ENCODE data around the gene CTTNBP2.

The CTTNBP2 gene

DNA sequence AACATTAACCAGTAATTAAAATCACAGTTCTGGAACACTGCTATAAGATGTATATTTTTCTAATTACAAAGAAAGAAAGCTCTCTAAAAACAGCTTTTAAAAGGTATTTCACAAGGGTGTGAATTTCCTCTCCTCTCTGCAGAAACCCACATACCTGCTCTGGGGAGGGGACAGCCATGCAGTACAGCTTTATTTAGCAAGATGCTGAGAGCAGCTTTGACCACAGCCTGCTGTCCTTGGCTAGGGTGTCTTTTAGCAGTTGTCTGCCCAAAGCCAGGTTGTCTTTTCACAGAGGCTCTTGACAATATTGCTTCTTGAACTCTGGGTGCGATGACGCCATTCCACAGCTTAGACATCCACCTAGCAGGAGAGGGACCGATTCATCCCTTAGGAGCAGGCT lies 148.3 kb downstream of the CTTNBP2 start:
- no peak overlapping the region for H3K4ac ChIP-seq (ENCODE audit: low read depth in 1 of 2, low read length in 2 of 2)

DNA sequence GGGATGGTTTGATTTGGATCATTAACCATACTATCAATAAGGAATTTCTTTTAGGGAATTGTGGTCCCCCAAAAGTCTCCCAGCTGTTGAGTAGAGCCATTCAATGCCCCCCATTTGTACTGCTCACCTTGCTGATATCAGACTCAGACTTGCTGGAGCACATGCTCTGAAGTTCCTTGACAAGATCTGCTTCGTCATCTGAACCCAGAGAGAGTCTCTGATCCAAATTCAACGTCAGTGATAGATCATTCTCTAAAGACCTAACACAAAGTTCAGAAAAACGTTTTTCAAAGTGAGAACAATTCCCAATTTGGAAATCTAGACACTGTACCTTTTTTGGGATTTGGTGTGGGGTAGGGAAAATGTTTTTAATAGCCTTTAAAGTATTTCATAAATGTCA lies 153.9 kb downstream of the CTTNBP2 start:
- Histone ChIP-seq H3K14ac (ENCODE audit: low read length in 2 of 2) (no peak overlapping the region), H3K23ac (ENCODE audit: low read length in 2 of 2) (no peak overlapping the region), H3K27ac (ENCODE audit: low read length, poor library complexity, severe bottlenecking) (no peak overlapping the region), H3K4me3 (ENCODE audit: insufficient read depth in 1 of 2, low read depth in 1 of 2, low read length in 2 of 2) (no peak overlapping the region), H3K79me1 (replicated peaks; ENCODE audit: low read length, poor library complexity, severe bottlenecking) (no peaks in the 10 kb centered on the region), H2AK5ac (ENCODE audit: low read length, severe bottlenecking) (no peak overlapping the region), H3K4ac (ENCODE audit: low read depth in 1 of 2, low read length in 2 of 2) (no peak overlapping the region), H3K4me1 (ENCODE audit: control insufficient read depth, insufficient read depth, low read depth, low read length) (peaks cover 4% of the 10 kb centered on the region), H2AFZ (ENCODE audit: low read depth, low read length) (no peak overlapping the region), H2BK120ac (ENCODE audit: low read depth, low read length) (no peak overlapping the region), H3K18ac (ENCODE audit: low read depth in 1 of 2, low read length in 2 of 2) (no peak overlapping the region), H4K91ac (ENCODE audit: low read length) (no peak overlapping the region), H2BK15ac (ENCODE audit: low read depth, poor library complexity, severe bottlenecking) (no peak overlapping the region), H3K36me3 (ENCODE audit: control insufficient read depth in 1 of 2, insufficient read depth in 2 of 2, low read depth in 1 of 2, low read length in 2 of 2) (peaks cover 0 to 3% of the 10 kb centered on the region in 2 experiments), H2BK12ac (ENCODE audit: low read length in 2 of 2) (no peak overlapping the region), H4K8ac (ENCODE audit: low read length) (no peak overlapping the region), H3K9ac (ENCODE audit: low read length) (no peak overlapping the region), H2BK5ac (ENCODE audit: low read depth, low read length, poor library complexity, severe bottlenecking) (no peak overlapping the region), H3K27me3 (ENCODE audit: control insufficient read depth in 1 of 2, insufficient read depth in 1 of 2, low read length in 2 of 2) (no peaks in the 10 kb centered on the region), H3K9me3 (ENCODE audit: control insufficient read depth, low read length) (no peaks in the 10 kb centered on the region), H3K4me2 (ENCODE audit: low read length, poor library complexity, severe bottlenecking) (no peak overlapping the region)
- WGBS = 100% methylated on average over 1 of the region's 3 CpGs
- no peak for DNase-seq

More for the DNA sequence above, 148.3 kb downstream of the CTTNBP2 start:
- Histone ChIP-seq H3K27me3 (ENCODE audit: control insufficient read depth in 1 of 2, insufficient read depth in 1 of 2, low read length in 2 of 2) (no peaks in the 10 kb centered on the region), H2BK15ac (ENCODE audit: low read depth, poor library complexity, severe bottlenecking) (no peak overlapping the region), H3K23ac (ENCODE audit: low read length in 2 of 2) (no peak overlapping the region), H3K4me1 (ENCODE audit: control insufficient read depth, insufficient read depth, low read depth, low read length) (peaks cover 3% of the 10 kb centered on the region), H3K4me2 (ENCODE audit: low read length, poor library complexity, severe bottlenecking) (no peak overlapping the region), H4K8ac (ENCODE audit: low read length) (no peak overlapping the region), H3K79me1 (replicated peaks; ENCODE audit: low read length, poor library complexity, severe bottlenecking) (no peaks in the 10 kb centered on the region), H3K9ac (ENCODE audit: low read length) (no peak overlapping the region), H2BK5ac (ENCODE audit: low read depth, low read length, poor library complexity, severe bottlenecking) (no peak overlapping the region), H2BK120ac (ENCODE audit: low read depth, low read length) (no peak overlapping the region), H3K4me3 (ENCODE audit: insufficient read depth in 1 of 2, low read depth in 1 of 2, low read length in 2 of 2) (no peak overlapping the region), H3K14ac (ENCODE audit: low read length in 2 of 2) (no peak overlapping the region), H3K27ac (ENCODE audit: low read length, poor library complexity, severe bottlenecking) (no peak overlapping the region), H2BK12ac (ENCODE audit: low read length in 2 of 2) (no peak overlapping the region), H2AFZ (ENCODE audit: low read depth, low read length) (no peak overlapping the region), H4K91ac (ENCODE audit: low read length) (no peak overlapping the region), H2AK5ac (ENCODE audit: low read length, severe bottlenecking) (no peak overlapping the region), H3K9me3 (ENCODE audit: control insufficient read depth, low read length) (no peaks in the 10 kb centered on the region), H3K36me3 (ENCODE audit: control insufficient read depth in 1 of 2, insufficient read depth in 2 of 2, low read depth in 1 of 2, low read length in 2 of 2) (peaks cover 4 to 13% of the 10 kb centered on the region in 2 experiments), H3K18ac (ENCODE audit: low read depth in 1 of 2, low read length in 2 of 2) (no peak overlapping the region)
- 100% methylated on average over 2 of the region's 3 CpGs for WGBS
- DNase-seq = no peak

DNA sequence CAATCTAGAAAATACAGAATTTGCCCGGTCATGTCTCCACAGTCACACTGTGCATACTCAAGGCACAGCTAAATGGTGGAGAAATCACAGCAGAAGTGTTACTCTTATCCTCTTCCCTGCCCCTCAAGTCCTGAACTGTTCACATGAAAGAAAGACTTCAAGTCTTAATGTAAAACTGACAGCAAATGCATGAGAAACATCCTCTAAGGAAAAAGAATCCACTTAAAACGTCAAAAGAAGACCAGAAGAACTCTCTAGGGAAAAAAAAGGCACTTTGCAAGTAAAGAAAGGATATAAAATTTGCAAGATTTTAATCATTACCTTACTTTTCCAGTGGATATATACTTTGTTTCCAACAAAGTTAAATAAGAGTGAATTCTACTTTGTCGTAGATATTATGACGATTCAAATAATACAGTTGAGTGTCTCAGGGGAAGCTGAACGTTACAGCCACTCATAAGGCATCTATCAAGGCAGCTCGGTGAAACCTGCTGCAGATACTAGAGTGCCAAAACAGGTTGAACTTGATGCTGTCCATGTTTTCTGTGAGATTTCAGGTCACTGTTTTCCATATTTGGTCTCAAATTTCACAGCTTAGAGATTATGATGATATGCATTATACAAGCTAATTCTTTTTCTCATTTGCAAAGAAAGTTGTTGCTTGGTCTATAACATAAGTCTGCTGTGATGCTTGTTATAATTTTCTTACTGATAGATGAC lies 155.0 kb downstream of the CTTNBP2 start:
- Histone ChIP-seq H3K27ac (ENCODE audit: low read length, poor library complexity, severe bottlenecking) (no peak overlapping the region), H2AK5ac (ENCODE audit: low read length, severe bottlenecking) (no peak overlapping the region), H3K36me3 (ENCODE audit: control insufficient read depth in 1 of 2, insufficient read depth in 2 of 2, low read depth in 1 of 2, low read length in 2 of 2) (no peaks in the 10 kb centered on the region), H3K79me1 (replicated peaks; ENCODE audit: low read length, poor library complexity, severe bottlenecking) (no peaks in the 10 kb centered on the region), H3K27me3 (ENCODE audit: control insufficient read depth in 1 of 2, insufficient read depth in 1 of 2, low read length in 2 of 2) (no peaks in the 10 kb centered on the region), H3K4me1 (ENCODE audit: control insufficient read depth, insufficient read depth, low read depth, low read length) (peaks cover 3% of the 10 kb centered on the region), H4K8ac (ENCODE audit: low read length) (no peak overlapping the region), H3K9ac (ENCODE audit: low read length) (peak overlapping the region; percentile 12), H2BK120ac (ENCODE audit: low read depth, low read length) (no peak overlapping the region), H3K9me3 (ENCODE audit: control insufficient read depth, low read length) (no peaks in the 10 kb centered on the region), H2BK15ac (ENCODE audit: low read depth, poor library complexity, severe bottlenecking) (no peak overlapping the region), H3K23ac (ENCODE audit: low read length in 2 of 2) (no peak overlapping the region), H4K91ac (ENCODE audit: low read length) (no peak overlapping the region), H2BK5ac (ENCODE audit: low read depth, low read length, poor library complexity, severe bottlenecking) (no peak overlapping the region), H3K4ac (ENCODE audit: low read depth in 1 of 2, low read length in 2 of 2) (no peak overlapping the region), H2AFZ (ENCODE audit: low read depth, low read length) (no peak overlapping the region), H2BK12ac (ENCODE audit: low read length in 2 of 2) (no peak overlapping the region), H3K4me3 (ENCODE audit: insufficient read depth in 1 of 2, low read depth in 1 of 2, low read length in 2 of 2) (no peak overlapping the region), H3K4me2 (ENCODE audit: low read length, poor library complexity, severe bottlenecking) (no peak overlapping the region), H3K14ac (ENCODE audit: low read length in 2 of 2) (no peak overlapping the region), H3K18ac (ENCODE audit: low read depth in 1 of 2, low read length in 2 of 2) (no peak overlapping the region)
- no peak for DNase-seq
- WGBS = 94% methylated on average over 5 of the region's 6 CpGs

DNA sequence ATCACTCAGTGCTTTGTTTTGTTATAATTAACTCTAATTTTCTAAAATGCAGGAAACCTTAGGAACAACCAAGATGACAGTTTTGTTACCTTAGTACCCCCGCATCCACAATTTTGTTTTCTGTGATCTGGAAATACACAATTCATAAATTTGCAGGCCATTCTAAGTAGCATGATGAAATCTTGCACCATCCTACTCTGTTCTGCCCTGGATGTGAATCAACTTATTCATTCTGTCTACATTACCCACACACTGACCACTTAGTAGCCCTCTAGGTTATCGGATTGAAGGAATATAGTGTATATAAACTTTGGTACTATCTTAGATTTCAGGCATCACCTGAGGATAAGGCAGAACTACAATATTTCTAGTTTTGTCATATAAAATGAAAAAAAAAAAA lies 155.9 kb downstream of the CTTNBP2 start:
- H3K4me1 ChIP-seq (ENCODE audit: control insufficient read depth, insufficient read depth, low read depth, low read length) = peaks cover 3% of the 10 kb centered on the region
- H3K14ac ChIP-seq (ENCODE audit: low read length in 2 of 2) = no peak overlapping the region
- peak overlapping the region; percentile 46 for H3K27ac ChIP-seq (ENCODE audit: low read length, poor library complexity, severe bottlenecking)
- no peak overlapping the region for H3K18ac ChIP-seq (ENCODE audit: low read depth in 1 of 2, low read length in 2 of 2)
- no peak overlapping the region for H2AFZ ChIP-seq (ENCODE audit: low read depth, low read length)
- no peak for DNase-seq
- no peak overlapping the region for H2BK12ac ChIP-seq (ENCODE audit: low read length in 2 of 2)
- no peak overlapping the region for H3K4me2 ChIP-seq (ENCODE audit: low read length, poor library complexity, severe bottlenecking)
- H3K9me3 ChIP-seq (ENCODE audit: control insufficient read depth, low read length) = no peaks in the 10 kb centered on the region
- H2BK15ac ChIP-seq (ENCODE audit: low read depth, poor library complexity, severe bottlenecking) = no peak overlapping the region
- H2BK5ac ChIP-seq (ENCODE audit: low read depth, low read length, poor library complexity, severe bottlenecking) = no peak overlapping the region
- no peaks in the 10 kb centered on the region for H3K27me3 ChIP-seq (ENCODE audit: control insufficient read depth in 1 of 2, insufficient read depth in 1 of 2, low read length in 2 of 2)
- no peak overlapping the region for H3K9ac ChIP-seq (ENCODE audit: low read length)
- H3K23ac ChIP-seq (ENCODE audit: low read length in 2 of 2) = no peak overlapping the region
- H4K91ac ChIP-seq (ENCODE audit: low read length) = no peak overlapping the region
- H4K8ac ChIP-seq (ENCODE audit: low read length) = no peak overlapping the region
- no peaks in the 10 kb centered on the region for H3K79me1 ChIP-seq (replicated peaks; ENCODE audit: low read length, poor library complexity, severe bottlenecking)
- no peak overlapping the region for H2BK120ac ChIP-seq (ENCODE audit: low read depth, low read length)
- no peak overlapping the region for H2AK5ac ChIP-seq (ENCODE audit: low read length, severe bottlenecking)
- H3K4me3 ChIP-seq (ENCODE audit: insufficient read depth in 1 of 2, low read depth in 1 of 2, low read length in 2 of 2) = no peak overlapping the region
- 96% methylated on average over 1 of the region's 2 CpGs for WGBS
- no peak overlapping the region for H3K4ac ChIP-seq (ENCODE audit: low read depth in 1 of 2, low read length in 2 of 2)
- H3K36me3 ChIP-seq (ENCODE audit: control insufficient read depth in 1 of 2, insufficient read depth in 2 of 2, low read depth in 1 of 2, low read length in 2 of 2) = no peaks in the 10 kb centered on the region
